ENCODE data around the gene GPR108.
A peak's percentile ranks its signal among the peaks of the same experiment; 100 is the strongest.
"Not testable (repeated sequence)": the region's sequence is repeated elsewhere in the genome, so short reads cannot be mapped to it uniquely, and the experiment has no call there.

The GPR108 gene

DNA sequence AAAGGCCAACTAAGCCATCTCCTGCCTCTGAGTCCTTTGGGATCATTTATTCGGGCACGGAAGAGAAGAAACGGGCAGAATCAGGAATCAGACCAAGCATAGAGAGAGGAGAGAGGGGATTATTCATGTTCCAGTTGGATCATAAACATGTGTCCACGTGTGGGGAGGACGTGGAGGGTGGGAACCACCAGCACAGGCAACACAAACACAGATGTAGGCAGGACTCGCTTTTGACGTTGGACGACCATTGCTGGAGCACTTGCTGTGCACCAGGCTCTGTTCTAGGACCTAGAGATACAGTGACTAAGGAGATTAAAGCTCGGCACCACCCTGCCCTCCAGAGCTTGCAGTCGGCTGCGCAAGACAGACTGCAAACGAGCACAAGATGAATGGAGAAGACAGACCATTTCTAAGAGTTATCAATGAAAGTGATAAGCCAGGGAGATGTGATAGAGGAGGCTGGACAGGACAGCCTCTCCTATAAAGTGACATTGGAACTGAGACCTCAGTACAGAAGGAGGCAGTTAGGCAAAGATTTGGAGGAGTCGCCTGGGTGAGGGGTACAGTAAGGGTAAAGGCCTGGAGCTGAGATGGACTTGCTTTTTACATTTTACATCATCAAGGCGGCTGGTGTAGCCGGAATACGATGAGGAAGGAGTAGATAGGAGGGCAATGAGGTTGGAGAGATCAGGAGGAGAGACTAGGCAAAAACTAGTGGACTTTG lies 29.1 kb upstream of the GPR108 start:
- Histone ChIP-seq H3K4me3 (ENCODE audit: low read depth, low read length) (peak overlapping the region; percentile 62), H3K9me3 (ENCODE audit: control insufficient read depth, insufficient read depth, low read depth, low read length) (no peaks in the 10 kb centered on the region), H3K36me3 (ENCODE audit: control insufficient read depth in 2 of 2, insufficient read depth in 1 of 2, low read length in 2 of 2) (no peaks in the 10 kb centered on the region), H3K4me1 (ENCODE audit: control insufficient read depth, insufficient read depth, low read length) (no peaks in the 10 kb centered on the region; the same call in 1 of the 2 replicates), H3K27ac (ENCODE audit: extremely low read depth, low read depth, low read length) (no peak overlapping the region)
- ChIA-PET CTCF (interaction anchor here (0.6 to 1.3 kb wide), 4 partner anchors 28 to 481 kb away, joined by 3 to 4 read pairs (median 3); no protein-coding TSS in a partner anchor), POLR2A (interaction anchor here (1.0 to 2.3 kb wide), 3 partner anchors 11 to 28 kb away, joined by 3 to 11 read pairs (median 3); no protein-coding TSS in a partner anchor)
- TF ChIP-seq WT1 (tag by site-specific recombination; IDR thresholded peaks at IDR 0.05) (no peak), ZNF514 (tag by site-specific recombination; IDR thresholded peaks at IDR 0.05) (no peak), ZNF639 (tag by site-specific recombination; IDR thresholded peaks at IDR 0.05) (no peak), HOXA7 (CRISPR knock-in tag; IDR thresholded peaks at IDR 0.05; ENCODE audit: borderline replicate concordance) (no peak), YY1 (tag by site-specific recombination; IDR thresholded peaks at IDR 0.05) (no peak), SETDB1 (IDR thresholded peaks at IDR 0.05; ENCODE audit: insufficient read length, low read length) (no peak)
- TF ChIP-seq, protein P1, sequence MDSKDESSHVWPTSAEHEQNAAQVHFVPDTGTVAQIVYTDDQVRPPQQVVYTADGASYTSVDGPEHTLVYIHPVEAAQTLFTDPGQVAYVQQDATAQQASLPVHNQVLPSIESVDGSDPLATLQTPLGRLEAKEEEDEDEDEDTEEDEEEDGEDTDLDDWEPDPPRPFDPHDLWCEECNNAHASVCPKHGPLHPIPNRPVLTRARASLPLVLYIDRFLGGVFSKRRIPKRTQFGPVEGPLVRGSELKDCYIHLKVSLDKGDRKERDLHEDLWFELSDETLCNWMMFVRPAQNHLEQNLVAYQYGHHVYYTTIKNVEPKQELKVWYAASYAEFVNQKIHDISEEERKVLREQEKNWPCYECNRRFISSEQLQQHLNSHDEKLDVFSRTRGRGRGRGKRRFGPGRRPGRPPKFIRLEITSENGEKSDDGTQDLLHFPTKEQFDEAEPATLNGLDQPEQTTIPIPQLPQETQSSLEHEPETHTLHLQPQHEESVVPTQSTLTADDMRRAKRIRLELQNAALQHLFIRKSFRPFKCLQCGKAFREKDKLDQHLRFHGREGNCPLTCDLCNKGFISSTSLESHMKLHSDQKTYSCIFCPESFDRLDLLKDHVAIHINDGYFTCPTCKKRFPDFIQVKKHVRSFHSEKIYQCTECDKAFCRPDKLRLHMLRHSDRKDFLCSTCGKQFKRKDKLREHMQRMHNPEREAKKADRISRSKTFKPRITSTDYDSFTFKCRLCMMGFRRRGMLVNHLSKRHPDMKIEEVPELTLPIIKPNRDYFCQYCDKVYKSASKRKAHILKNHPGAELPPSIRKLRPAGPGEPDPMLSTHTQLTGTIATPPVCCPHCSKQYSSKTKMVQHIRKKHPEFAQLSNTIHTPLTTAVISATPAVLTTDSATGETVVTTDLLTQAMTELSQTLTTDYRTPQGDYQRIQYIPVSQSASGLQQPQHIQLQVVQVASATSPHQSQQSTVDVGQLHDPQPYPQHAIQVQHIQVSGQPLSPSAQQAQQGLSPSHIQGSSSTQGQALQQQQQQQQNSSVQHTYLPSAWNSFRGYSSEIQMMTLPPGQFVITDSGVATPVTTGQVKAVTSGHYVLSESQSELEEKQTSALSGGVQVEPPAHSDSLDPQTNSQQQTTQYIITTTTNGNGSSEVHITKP (tag by site-specific recombination; IDR thresholded peaks at IDR 0.05), result 0 out of 2 replicates have a peak, but pooled peaks have one; percentile 11

GRCh38 chr19:6765738-6766356 lies 28.5 kb upstream of the GPR108 start:
- no peak overlapping the region for H3K4me3 ChIP-seq (ENCODE audit: low read depth, low read length)
- ChIA-PET CTCF (no interaction called here), POLR2A (interaction anchor here (2.3 kb wide), 1 partner anchor 21 kb away, joined by 11 read pairs; no protein-coding TSS in a partner anchor)
- TF ChIP-seq GLIS1 (tag by site-specific recombination; IDR thresholded peaks at IDR 0.05), result peak; percentile 82
- TF ChIP-seq ZNF175 (tag by site-specific recombination; IDR thresholded peaks at IDR 0.05), result no peak
- no peak for TF ChIP-seq ZNF660 (tag by site-specific recombination; IDR thresholded peaks at IDR 0.05)
- no peak for TF ChIP-seq ZNF221 (tag by site-specific recombination; IDR thresholded peaks at IDR 0.05; ENCODE audit: borderline replicate concordance)
- TF ChIP-seq ZNF843 (tag by site-specific recombination; IDR thresholded peaks at IDR 0.05), result no peak
- no peaks in the 10 kb centered on the region; the same call in 1 of the 2 replicates for H3K4me1 ChIP-seq (ENCODE audit: control insufficient read depth, insufficient read depth, low read length)
- no peak overlapping the region for H3K27ac ChIP-seq (ENCODE audit: extremely low read depth, low read depth, low read length)
- no peaks in the 10 kb centered on the region for H3K9me3 ChIP-seq (ENCODE audit: control insufficient read depth, insufficient read depth, low read depth, low read length)
- H3K36me3 ChIP-seq (ENCODE audit: control insufficient read depth in 2 of 2, insufficient read depth in 1 of 2, low read length in 2 of 2), result no peaks in the 10 kb centered on the region

DNA sequence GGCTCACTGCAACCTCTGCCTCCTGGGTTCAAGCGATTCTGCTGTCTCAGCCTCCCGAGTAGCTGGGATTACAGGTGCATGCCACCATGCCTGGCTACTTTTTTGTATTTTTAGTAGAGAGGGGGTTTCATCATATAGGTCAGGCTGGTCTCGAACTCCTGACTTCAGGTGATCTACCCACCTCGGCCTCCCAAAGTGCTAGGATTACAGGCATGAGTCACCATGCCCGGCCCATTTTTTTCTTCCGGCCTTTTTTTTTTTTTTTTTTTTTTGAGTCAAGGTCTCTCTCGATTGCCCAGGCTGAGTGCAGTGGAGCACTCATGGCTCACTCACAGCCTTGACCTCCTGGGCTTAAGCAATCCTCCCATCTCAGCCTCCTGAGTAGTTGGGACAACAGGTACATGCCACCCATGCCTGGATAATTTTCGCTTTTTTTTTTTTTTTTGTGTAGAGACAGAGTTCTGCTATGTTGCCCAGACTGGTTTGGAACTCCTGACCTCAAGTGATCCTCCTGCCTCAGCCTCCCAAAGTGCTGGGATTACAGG lies 24.9 kb upstream of the GPR108 start:
- H3K4me3 ChIP-seq (ENCODE audit: low read depth, low read length); H3K36me3 ChIP-seq (ENCODE audit: control insufficient read depth in 2 of 2, insufficient read depth in 1 of 2, low read length in 2 of 2); H3K27ac ChIP-seq (ENCODE audit: extremely low read depth, low read depth, low read length); H3K9me3 ChIP-seq (ENCODE audit: control insufficient read depth, insufficient read depth, low read depth, low read length); H3K4me1 ChIP-seq (ENCODE audit: control insufficient read depth, insufficient read depth, low read length); CTCF ChIA-PET: not testable (repeated sequence)
- TF ChIP-seq ZBTB17 (tag by site-specific recombination; IDR thresholded peaks at IDR 0.05) (0 out of 2 replicates have a peak, but pooled peaks have one; percentile 19), ZNF362 (tag by site-specific recombination; IDR thresholded peaks at IDR 0.05) (0 out of 2 replicates have a peak, but pooled peaks have one; percentile 28), SP7 (tag by site-specific recombination; IDR thresholded peaks at IDR 0.05) (peak; percentile 29; the same call in 1 of the 2 replicates)
- POLR2A ChIA-PET, result interaction anchor here (1.0 kb wide), 1 partner anchor 24 kb away, joined by 4 read pairs; the partner anchor contains the start of gene GPR108

Measured in HEK293 (cell line).